GM21619 (cell line): ENCODE results near the gene SLC11A1.

Source experiments
- ATAC-seq: cut with Tn5 transposase; IDR thresholded peaks from one replicate; pipeline ENCODE4 v1.9.1; 2021; ENCODE audit not compliant: unreplicated experiment

Gene SLC11A1, protein sequence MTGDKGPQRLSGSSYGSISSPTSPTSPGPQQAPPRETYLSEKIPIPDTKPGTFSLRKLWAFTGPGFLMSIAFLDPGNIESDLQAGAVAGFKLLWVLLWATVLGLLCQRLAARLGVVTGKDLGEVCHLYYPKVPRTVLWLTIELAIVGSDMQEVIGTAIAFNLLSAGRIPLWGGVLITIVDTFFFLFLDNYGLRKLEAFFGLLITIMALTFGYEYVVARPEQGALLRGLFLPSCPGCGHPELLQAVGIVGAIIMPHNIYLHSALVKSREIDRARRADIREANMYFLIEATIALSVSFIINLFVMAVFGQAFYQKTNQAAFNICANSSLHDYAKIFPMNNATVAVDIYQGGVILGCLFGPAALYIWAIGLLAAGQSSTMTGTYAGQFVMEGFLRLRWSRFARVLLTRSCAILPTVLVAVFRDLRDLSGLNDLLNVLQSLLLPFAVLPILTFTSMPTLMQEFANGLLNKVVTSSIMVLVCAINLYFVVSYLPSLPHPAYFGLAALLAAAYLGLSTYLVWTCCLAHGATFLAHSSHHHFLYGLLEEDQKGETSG

GRCh38 chr2:218381916-218382366 lies at the start of gene SLC11A1:
SLC11A1 (plus strand) TSS chr2:218382273; CDS start chr2:218382369, 96 bp downstream.
- ATAC-seq: no peak

- no peak for ATAC-seq
These were observed 49.8 kb upstream of the SLC11A1 start for GRCh38 chr2:218332288-218332687.

DNA sequence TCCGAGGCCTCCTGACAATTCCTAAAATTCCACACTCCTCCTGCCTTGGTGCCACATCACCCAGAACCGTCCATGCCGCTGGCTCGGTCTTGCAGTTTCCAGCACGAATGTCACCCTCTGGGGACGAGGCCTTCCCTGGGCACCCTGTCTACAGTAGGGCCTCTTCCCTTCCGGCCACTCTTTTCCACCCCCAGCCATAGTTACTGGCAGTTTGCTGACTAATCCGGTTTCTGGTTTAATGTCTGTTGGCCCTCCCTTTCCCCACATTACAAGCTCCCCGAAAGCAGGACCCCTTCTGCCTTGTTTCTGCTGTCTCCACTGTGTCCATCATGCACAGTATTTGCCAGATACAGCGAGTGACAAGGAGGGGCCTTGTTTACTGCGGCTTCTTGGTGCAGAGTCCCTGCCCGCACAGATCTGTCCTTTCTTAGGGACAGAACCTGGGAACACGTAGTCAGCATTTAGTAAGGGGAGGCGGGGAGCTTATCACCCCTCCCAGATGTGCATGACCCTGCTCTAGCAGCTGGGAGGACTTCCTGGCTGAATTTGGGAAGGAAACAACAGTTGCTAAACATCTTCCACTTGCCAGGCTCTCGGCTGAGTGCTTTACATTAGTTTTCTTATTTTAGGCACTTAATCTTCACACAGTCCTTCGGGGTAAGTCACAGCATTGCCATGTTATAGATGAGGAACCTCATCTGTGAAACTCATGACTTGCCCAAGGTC lies 49.0 kb upstream of the SLC11A1 start:
- ATAC-seq: no peak

- no peak for ATAC-seq
These were observed 47.5 kb upstream of the SLC11A1 start for GRCh38 chr2:218334531-218334930.

DNA sequence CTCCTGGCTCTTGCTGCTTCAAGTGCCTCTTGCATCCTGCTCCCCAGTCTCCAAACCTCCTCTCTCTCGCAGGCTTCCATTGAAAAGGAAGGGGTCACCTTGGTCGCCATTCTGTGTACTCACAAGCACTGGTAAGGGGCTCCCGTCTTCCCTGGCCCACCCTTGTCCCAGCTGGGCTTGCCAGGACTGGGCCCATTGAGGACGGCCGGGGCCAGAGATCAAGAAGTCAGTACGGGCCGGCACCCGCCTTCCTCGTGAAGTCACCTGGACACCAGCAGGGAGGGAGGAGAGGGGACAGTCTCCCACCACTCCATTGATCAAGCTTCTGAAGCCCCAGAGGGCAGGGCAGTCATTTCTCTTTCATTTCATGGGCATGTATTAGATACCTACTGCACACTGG lies 41.4 kb upstream of the SLC11A1 start:
- ATAC-seq: no peak

- ATAC-seq: no peak
These were observed 40.7 kb upstream of the SLC11A1 start for GRCh38 chr2:218341381-218341780.

- no peak for ATAC-seq
These were observed 39.2 kb upstream of the SLC11A1 start for GRCh38 chr2:218342837-218343236.

GRCh38 chr2:218343591-218343990 lies 38.5 kb upstream of the SLC11A1 start:
- no peak for ATAC-seq

GRCh38 chr2:218344090-218344754 lies 37.9 kb upstream of the SLC11A1 start:
- ATAC-seq: no peak

GRCh38 chr2:218344755-218345417 lies 37.2 kb upstream of the SLC11A1 start:
- ATAC-seq: no peak

- ATAC-seq: no peak
These were observed 36.4 kb upstream of the SLC11A1 start for GRCh38 chr2:218345491-218346236.

GRCh38 chr2:218347172-218347571 lies 34.9 kb upstream of the SLC11A1 start:
- ATAC-seq: no peak

- no peak for ATAC-seq
These were observed 28.0 kb upstream of the SLC11A1 start for GRCh38 chr2:218354045-218354444.

- ATAC-seq: no peak
These were observed 27.1 kb upstream of the SLC11A1 start for GRCh38 chr2:218354850-218355443.

DNA sequence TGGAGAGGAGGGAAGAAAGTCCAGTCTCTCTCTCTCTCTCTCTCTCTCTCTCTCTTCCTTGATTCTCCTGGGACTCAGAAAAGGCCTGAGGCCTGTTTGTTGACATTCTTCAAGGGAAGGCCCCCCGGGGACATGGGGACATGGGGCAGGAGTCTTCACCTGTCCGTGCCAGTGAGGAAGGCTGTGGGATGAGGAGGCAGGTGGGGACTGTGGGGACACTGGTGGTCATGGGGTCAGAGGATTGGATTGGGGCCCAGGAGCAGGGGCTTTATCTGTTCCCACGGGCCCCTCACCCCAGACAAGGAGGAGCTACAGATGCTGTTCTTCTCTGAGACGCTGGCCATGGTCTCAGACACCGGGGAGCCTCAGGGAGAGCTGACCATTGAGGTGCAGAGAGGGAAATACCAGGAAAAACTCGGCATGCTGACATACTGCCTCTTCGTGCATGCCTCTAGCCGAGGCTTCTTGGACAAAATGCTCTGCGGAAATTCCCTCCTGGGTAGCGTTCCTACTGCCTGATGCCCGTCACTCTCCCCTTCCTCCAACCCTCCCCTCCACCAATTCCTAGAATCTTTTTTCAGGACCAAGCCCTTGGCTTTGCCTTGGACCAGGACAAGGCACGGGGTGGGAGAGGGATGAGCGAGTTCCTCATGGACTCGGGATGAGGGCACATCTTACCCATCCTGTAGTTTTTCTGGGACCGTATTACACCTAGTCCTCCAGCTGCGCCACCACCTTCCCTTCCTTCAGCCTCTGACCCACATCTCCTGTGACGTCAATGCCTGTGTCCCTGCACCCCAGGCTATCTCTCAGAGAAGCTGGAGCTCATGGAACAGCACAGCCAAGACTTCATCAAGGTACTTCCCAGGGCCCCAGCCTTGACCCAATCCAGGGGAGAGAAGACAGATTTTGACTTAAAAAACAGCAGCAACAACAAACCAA lies 24.6 kb upstream of the SLC11A1 start:
- no peak for ATAC-seq

- ATAC-seq: no peak
These were observed 21.6 kb upstream of the SLC11A1 start for GRCh38 chr2:218360453-218360852.

DNA sequence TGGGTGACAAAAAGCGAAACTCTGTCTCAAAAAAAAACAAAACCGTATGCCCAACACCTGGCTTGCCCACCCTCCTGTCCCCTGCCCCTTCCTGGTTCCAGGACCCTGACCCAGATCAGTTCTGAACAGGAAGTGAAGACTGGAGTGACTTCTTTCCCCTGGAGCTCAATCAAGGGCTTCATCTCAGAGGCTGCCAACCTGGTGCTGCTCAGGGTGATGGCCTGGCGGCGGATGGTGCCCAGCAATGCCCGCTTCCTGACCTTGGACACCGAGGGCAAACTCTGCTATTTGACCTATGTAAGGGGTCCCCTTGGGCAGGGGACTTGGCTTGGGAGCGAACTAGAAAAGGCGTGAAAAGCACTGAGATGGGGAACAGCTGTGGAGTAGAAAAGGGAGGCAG lies 19.5 kb upstream of the SLC11A1 start:
- ATAC-seq: no peak

GRCh38 chr2:218363736-218364135 lies 18.3 kb upstream of the SLC11A1 start:
- no peak for ATAC-seq

GRCh38 chr2:218364196-218364595 lies 17.9 kb upstream of the SLC11A1 start:
- no peak for ATAC-seq
